OCI-LY1 (cell line): ENCODE data around the gene FBL.

Experiments used
- H2AFZ ChIP-seq: fragments of 200-600 bp; sonication (generic), shearing (Covaris generic); 2 replicates; pipeline ENCODE4 v1.6.0; 2014; ENCODE audit warnings: antibody characterized with exemption, mild to moderate bottlenecking, low read length
- H3F3A ChIP-seq: fragments of 200-600 bp; sonication (generic), shearing (Covaris generic); 2 replicates; pipeline ENCODE4 v1.6.0; 2014; ENCODE audit warnings: mild to moderate bottlenecking, antibody characterized with exemption, low read length, moderate library complexity; ENCODE audit not compliant: insufficient read depth
- H3K27ac ChIP-seq: fragments of 200-600 bp; sonication (generic); 2 replicates; pipeline ENCODE4 v1.5.1; 2014; ENCODE audit warnings: low read length, mixed run types, mild to moderate bottlenecking, low read depth; ENCODE audit not compliant: poor library complexity, severe bottlenecking
- H3K27me3 ChIP-seq: fragments of 200-600 bp; sonication (generic); 2 replicates; pipeline ENCODE4 v1.6.0; 2014; ENCODE audit warnings: antibody characterized with exemption, mild to moderate bottlenecking, low read length, moderate library complexity; ENCODE audit not compliant: insufficient read depth
- H3K36me3 ChIP-seq: fragments of 200-600 bp; sonication (generic); 2 replicates; pipeline ENCODE4 v1.6.1; 2014; ENCODE audit warnings: mild to moderate bottlenecking, antibody characterized with exemption, low read length, moderate library complexity, mixed read lengths; ENCODE audit not compliant: insufficient read depth
- H3K4me1 ChIP-seq: fragments of 200-600 bp; sonication (generic); 2 replicates; pipeline ENCODE4 v1.5.1; 2014; ENCODE audit warnings: mild to moderate bottlenecking, low read length, moderate library complexity; ENCODE audit not compliant: insufficient read depth, severe bottlenecking
- H3K4me2 ChIP-seq: fragments of 200-600 bp; sonication (generic), shearing (Covaris generic); 2 replicates; pipeline ENCODE4 v1.6.1; 2014; ENCODE audit warnings: low read length
- H3K4me3 ChIP-seq: fragments of 200-600 bp; sonication (generic); 2 replicates; pipeline ENCODE4 v1.5.1; 2014; ENCODE audit warnings: low read length, low read depth, mild to moderate bottlenecking, mixed read lengths; ENCODE audit not compliant: poor library complexity, severe bottlenecking
- H3K79me2 ChIP-seq: fragments of 200-600 bp; shearing (Covaris generic); 2 replicates; pipeline ENCODE4 v1.6.1; 2016; ENCODE audit warnings: mixed run types, low read length, mixed read lengths; ENCODE audit not compliant: insufficient read depth
- H3K9ac ChIP-seq: fragments of 200-600 bp; sonication (generic), shearing (Covaris generic); 2 replicates; pipeline ENCODE4 v1.6.1; 2014; ENCODE audit warnings: mild to moderate bottlenecking, low read length, mixed read lengths
- H3K9me2 ChIP-seq: fragments of 200-600 bp; sonication (generic), shearing (Covaris generic); 2 replicates; pipeline ENCODE4 v1.6.1; 2014; ENCODE audit warnings: low read depth, mild to moderate bottlenecking, low read length, mixed read lengths
- H3K9me3 ChIP-seq: fragments of 200-600 bp; shearing (Covaris generic); 2 replicates; pipeline ENCODE4 v1.6.1; 2014; ENCODE audit warnings: low read length, mixed read lengths
- H4K20me1 ChIP-seq: fragments of 200-600 bp; sonication (generic), shearing (Covaris generic); 2 replicates; pipeline ENCODE4 v1.6.0; 2016; ENCODE audit warnings: mild to moderate bottlenecking, low read length; ENCODE audit not compliant: insufficient read depth
- CTCF ChIP-seq: fragments of 200-600 bp; sonication (generic), shearing (Covaris generic); IDR thresholded peaks from 2 replicates; pipeline ENCODE4 v1.5.1; 2017; ENCODE audit warnings: mild to moderate bottlenecking, antibody characterized with exemption, low read length, moderate library complexity, mixed read lengths
- EZH2 ChIP-seq: fragments of 200-600 bp; sonication (generic), shearing (Covaris generic); IDR thresholded peaks from 2 replicates; pipeline ENCODE4 v1.8.0; 2017; ENCODE audit warnings: borderline replicate concordance, mixed run types, mild to moderate bottlenecking, antibody characterized with exemption, low read length, moderate library complexity, mixed read lengths

Gene FBL

GRCh38 chr19:39795001-39795400 is 51.2 kb downstream of the FBL start:
- Histone ChIP-seq H3K36me3 (no peaks in the 10 kb centered on the region), H3K27me3 (no peaks in the 10 kb centered on the region), H3K79me2 (no peaks in the 10 kb centered on the region), H3F3A (no peaks in the 10 kb centered on the region), H3K4me3 (no peak overlapping the region), H3K4me2 (no peak overlapping the region), H3K9me3 (no peaks in the 10 kb centered on the region), H3K9me2 (no peaks in the 10 kb centered on the region), H4K20me1 (no peaks in the 10 kb centered on the region), H2AFZ (no peak overlapping the region), H3K9ac (no peak overlapping the region), H3K27ac (no peak overlapping the region), H3K4me1 (no peaks in the 10 kb centered on the region)
- TF ChIP-seq CTCF (no peak), EZH2 (no peak)

- Histone ChIP-seq H3K9ac (no peak overlapping the region), H3K4me1 (no peaks in the 10 kb centered on the region), H4K20me1 (no peaks in the 10 kb centered on the region), H3K4me3 (peak overlapping the region; percentile 59), H3K36me3 (no peaks in the 10 kb centered on the region), H3K79me2 (no peaks in the 10 kb centered on the region), H3K9me2 (no peaks in the 10 kb centered on the region), H3K9me3 (no peaks in the 10 kb centered on the region), H3K4me2 (peak overlapping the region; percentile 80), H3K27ac (no peak overlapping the region), H3F3A (no peaks in the 10 kb centered on the region), H2AFZ (no peak overlapping the region), H3K27me3 (no peaks in the 10 kb centered on the region)
- TF ChIP-seq EZH2 (no peak), CTCF (peak; percentile 96)
These were observed 53.1 kb downstream of the FBL start for GRCh38 chr19:39792999-39793546.

GRCh38 chr19:39788244-39788643 is 57.9 kb downstream of the FBL start:
- no peak overlapping the region for H3K4me3 ChIP-seq
- H3K4me1 ChIP-seq = no peaks in the 10 kb centered on the region
- H3K9me3 ChIP-seq = 0 out of 2 replicates have a peak, but pooled peaks cover 2% of the 10 kb centered on the region
- H3K9me2 ChIP-seq = no peaks in the 10 kb centered on the region
- H2AFZ ChIP-seq = no peak overlapping the region
- H3F3A ChIP-seq = no peaks in the 10 kb centered on the region
- H4K20me1 ChIP-seq = no peaks in the 10 kb centered on the region
- H3K27ac ChIP-seq = no peak overlapping the region
- TF ChIP-seq EZH2 = no peak
- TF ChIP-seq CTCF = no peak
- H3K9ac ChIP-seq = no peak overlapping the region
- no peak overlapping the region for H3K4me2 ChIP-seq
- H3K36me3 ChIP-seq = no peaks in the 10 kb centered on the region
- no peaks in the 10 kb centered on the region for H3K79me2 ChIP-seq
- no peaks in the 10 kb centered on the region for H3K27me3 ChIP-seq
